PC-3 (cell line): ENCODE data around the gene ARAP3. TPM values are rescaled to one million over a fixed set of nuclear protein-coding genes. Genes with fewer than 3 reads are reported as not detected.

Experiments
- ATAC-seq: fragments of 200-7000 bp; cut with Tn5 transposase; 2 replicates; pipeline ENCODE4 v1.9.1; 2020; ENCODE audit warnings: mild to moderate bottlenecking, moderate library complexity
- Bru-seq: library from RNA; stranded (reverse); fragments of 400-500 nt; gene quantifications from one replicate; lab custom pipeline; 2021; lab: Mats Ljungman, UMichigan
- BruChase-seq, 2 experiments: library from RNA; stranded (reverse); fragments of 400-500 nt; gene quantifications; one replicate each; lab custom pipeline; 2021; lab: Mats Ljungman, UMichigan
- BruUV-seq: library from RNA; stranded (reverse); fragments of 400-500 nt; replicated peaks from 2 replicates; lab custom pipeline; 2021; lab: Mats Ljungman, UMichigan
- CTCF ChIA-PET: fragments of 300-600 bp; sonication (Branson Sonifier 250); formaldehyde crosslinking; loops from one replicate; lab custom pipeline; 2022; ENCODE audit warnings: antibody characterized with exemption; lab: Charles Lee
- POLR2A ChIA-PET: fragments of 300-600 bp; sonication (Branson Sonifier 250); formaldehyde crosslinking; loops from one replicate; lab custom pipeline; 2022; ENCODE audit warnings: antibody characterized with exemption; ENCODE audit not compliant: unreplicated experiment; lab: Charles Lee
- DNase-seq: peaks from one replicate; pipeline ENCODE4 v3.0.0-alpha.2; 2015
- H2AFZ ChIP-seq: fragments of 300-600 bp; sonication (generic); 2 replicates; pipeline ENCODE4 v1.6.0; 2016; ENCODE audit warnings: antibody characterized with exemption, low read length
- H3F3A ChIP-seq: fragments of 300-600 bp; sonication (generic); one replicate; pipeline ENCODE4 v1.6.0; 2017; ENCODE audit warnings: antibody characterized with exemption, low read length, control low read depth, mild to moderate bottlenecking; ENCODE audit not compliant: unreplicated experiment
- H3K27ac ChIP-seq: fragments of 300-600 bp; sonication (generic); 2 replicates; pipeline ENCODE4 v1.5.1; 2016; ENCODE audit warnings: mild to moderate bottlenecking, low read length
- H3K27me3 ChIP-seq: fragments of 300-600 bp; sonication (generic); 2 replicates; pipeline ENCODE4 v1.6.1; 2016; ENCODE audit warnings: low read length, mixed read lengths
- H3K36me3 ChIP-seq: fragments of 300-600 bp; sonication (generic); 2 replicates; pipeline ENCODE4 v1.6.1; 2016; ENCODE audit warnings: low read depth, mixed run types, low read length, mixed read lengths
- H3K4me1 ChIP-seq: fragments of 300-600 bp; sonication (generic); 2 replicates; pipeline ENCODE4 v1.5.1; 2016; ENCODE audit warnings: low read length; ENCODE audit not compliant: insufficient read depth
- H3K4me2 ChIP-seq: fragments of 300-600 bp; sonication (generic); 2 replicates; pipeline ENCODE4 v1.6.0; 2016; ENCODE audit warnings: low read length
- H3K4me3 ChIP-seq: fragments of 300-600 bp; sonication (generic); 2 replicates; pipeline ENCODE4 v1.5.1; 2016; ENCODE audit warnings: mild to moderate bottlenecking, low read length, mixed read lengths
- H3K79me2 ChIP-seq: fragments of 300-600 bp; sonication (generic); 2 replicates; pipeline ENCODE4 v1.6.1; 2017; ENCODE audit warnings: low read length, mixed read lengths
- H3K9ac ChIP-seq: fragments of 300-600 bp; sonication (generic); 2 replicates; pipeline ENCODE4 v1.6.0; 2016; ENCODE audit warnings: mild to moderate bottlenecking, low read length
- H3K9me2 ChIP-seq: fragments of 300-600 bp; sonication (generic); replicated peaks from 2 replicates; pipeline ENCODE4 v1.6.1; 2016; ENCODE audit warnings: mixed run types, low read length, mixed read lengths
- H3K9me3 ChIP-seq: fragments of 300-600 bp; sonication (generic); 2 replicates; pipeline ENCODE4 v1.6.1; 2016; ENCODE audit warnings: low read length, mixed read lengths
- H4K20me1 ChIP-seq: fragments of 300-600 bp; sonication (generic); 2 replicates; pipeline ENCODE4 v1.6.1; 2016; ENCODE audit warnings: low read length, mixed read lengths
- CTCF ChIP-seq: fragments of 300-600 bp; sonication (generic); conservative IDR thresholded peaks from 2 replicates; pipeline ENCODE4 v1.5.1; 2017; ENCODE audit warnings: antibody characterized with exemption, low read depth, mild to moderate bottlenecking, low read length
- EZH2 ChIP-seq: fragments of 300-600 bp; sonication (generic); IDR thresholded peaks from one replicate; pipeline ENCODE4 v1.6.1; 2017; ENCODE audit warnings: antibody characterized with exemption, mild to moderate bottlenecking, low read length; ENCODE audit not compliant: unreplicated experiment
- EZH2phosphoT487 ChIP-seq: fragments of 300-600 bp; sonication (generic); IDR thresholded peaks from 2 replicates; pipeline ENCODE4 v1.6.1; 2018; ENCODE audit warnings: mild to moderate bottlenecking, antibody characterized with exemption, low read length, borderline replicate concordance
- intact Hi-C: fragments of 100-400 bp; cut with micrococcal nuclease; formaldehyde crosslinking; loops from 2 replicates; pipeline ENCODE4 v1.9.0; 2023
- long read RNA-seq: library from polyadenylated mRNA; unstranded; transcript quantifications from one replicate; pipeline ENCODE4 v2.0.0, GENCODE V29; 2021; ENCODE audit not compliant: unreplicated experiment
- total RNA-seq: library from RNA; depleted of rRNA; stranded (reverse); fragments of >200 nt; gene quantifications from 2 replicates; pipeline ENCODE4 v1.2.3, GENCODE V29; 2014; rRNA removed

Gene ARAP3
- total RNA-seq (7.1 and 14.2 TPM in 2 replicates), Bru-seq, nascent RNA (percentile 57 among the genes with signal in this experiment), BruChase-seq, experiment 1, labeled RNA remaining after a 6-hour chase (percentile 72 among the genes with signal in this experiment), BruChase-seq, experiment 2, labeled RNA remaining after a 2-hour chase (percentile 63 among the genes with signal in this experiment)
- long read RNA-seq, partial matches to known transcripts, result 6 of 20 reads
- long read RNA-seq, other reads (novel, unspliced or antisense), result 14 of 20 reads

GRCh38 chr5:141681695-141682641 lies at the start of gene ARAP3:
Gene ARAP3 (minus strand): TSS chr5:141682230. CDS start chr5:141680486, 1,744 bp downstream.
- BruUV-seq, result TSS peak; percentile 70
- peak within 1 kb of the TSS; percentile 73 for H2AFZ ChIP-seq
- no peaks in the 10 kb centered on the region for H4K20me1 ChIP-seq
- no peaks in the 10 kb centered on the region for H3K27me3 ChIP-seq
- no peaks in the 10 kb centered on the region for H3K36me3 ChIP-seq
- peak within 1 kb of the TSS; percentile 88 for H3K4me2 ChIP-seq
- ChIA-PET POLR2A (no interaction called here), CTCF (no interaction called here)
- H3K9me2 ChIP-seq, result no peaks in the 10 kb centered on the region
- peak within 1 kb of the TSS; percentile 54 for H3K4me3 ChIP-seq
- peak; percentile 85 for DNase-seq
- TF ChIP-seq EZH2 (no peak), CTCF (no peak), EZH2phosphoT487 (no peak)
- peak within 1 kb of the TSS; percentile 90 for H3K9ac ChIP-seq
- peak within 1 kb of the TSS; percentile 98 for H3K27ac ChIP-seq
- peaks cover 4% of the 10 kb centered on the region for H3F3A ChIP-seq
- peaks cover 33% of the 10 kb centered on the region for H3K4me1 ChIP-seq
- intact Hi-C loops, result no loop called here
- no peaks in the 10 kb centered on the region for H3K9me3 ChIP-seq
- peak; percentile 81 for ATAC-seq
- H3K79me2 ChIP-seq, result peaks cover 9% of the 10 kb centered on the region

GRCh38 chr5:141729387-141730006 lies 47.5 kb upstream of the ARAP3 start:
- ATAC-seq (no peak), DNase-seq (no peak)
- Histone ChIP-seq H3K4me2 (no peak overlapping the region), H3F3A (no peaks in the 10 kb centered on the region), H3K79me2 (no peaks in the 10 kb centered on the region), H2AFZ (no peak overlapping the region), H3K27ac (no peak overlapping the region), H3K4me3 (no peak overlapping the region), H3K9me3 (no peaks in the 10 kb centered on the region), H3K27me3 (no peaks in the 10 kb centered on the region), H3K9ac (no peak overlapping the region), H3K9me2 (no peaks in the 10 kb centered on the region), H3K4me1 (peaks cover 8% of the 10 kb centered on the region; the same call in 1 of the 2 replicates), H3K36me3 (no peaks in the 10 kb centered on the region), H4K20me1 (no peaks in the 10 kb centered on the region)
- intact Hi-C loops, result no loop called here
- POLR2A ChIA-PET, result no interaction called here
- no TSS peak for BruUV-seq
- CTCF ChIA-PET, result no interaction called here
- TF ChIP-seq CTCF, result no peak
- TF ChIP-seq EZH2phosphoT487, result no peak
- no peak for TF ChIP-seq EZH2
